PFSK-1 (cell line): ENCODE measurements around the gene CUEDC2.

ENCODE experiments used
- POLR2AphosphoS5 ChIP-seq: IDR thresholded peaks from 2 replicates; pipeline ENCODE4 v1.6.1; 2012; ENCODE audit warnings: low read depth, mild to moderate bottlenecking, control low read depth, low read length, moderate library complexity
- TAF1 ChIP-seq: IDR thresholded peaks from 2 replicates; pipeline ENCODE4 v1.6.1; 2012; ENCODE audit warnings: low read length, control low read depth, borderline replicate concordance; ENCODE audit not compliant: insufficient read depth

DNA sequence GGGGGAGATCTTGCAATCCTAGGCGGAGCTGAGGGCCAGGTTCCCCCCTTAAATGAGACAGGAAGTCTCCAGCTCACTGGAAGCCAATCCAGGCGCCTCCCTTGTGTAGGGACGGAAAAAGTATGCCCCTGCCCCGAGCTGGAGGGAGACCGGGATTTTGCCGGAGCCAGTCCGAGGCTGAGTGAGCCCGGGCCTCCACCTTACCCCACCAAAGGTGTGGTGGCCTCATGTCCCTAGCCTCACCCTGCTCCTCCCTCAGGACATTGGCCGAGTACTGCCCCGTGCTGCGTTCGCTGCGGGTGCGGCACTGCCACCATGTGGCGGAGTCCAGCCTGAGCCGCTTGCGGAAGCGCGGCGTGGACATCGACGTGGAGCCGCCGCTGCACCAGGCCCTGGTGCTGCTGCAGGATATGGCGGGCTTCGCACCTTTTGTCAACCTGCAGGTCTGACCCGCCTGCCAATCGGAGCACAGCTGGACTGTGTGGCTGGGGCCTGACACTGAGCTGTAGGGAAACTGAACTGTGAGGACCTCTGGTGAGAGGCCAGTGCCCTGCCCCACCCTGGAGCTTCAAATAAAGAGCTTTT is 9.7 kb downstream of the CUEDC2 start:
- no peak for TF ChIP-seq TAF1
- no peak for TF ChIP-seq POLR2AphosphoS5
